DMS53 treated with DMSO at 0.1 percent for 48 hours (cell line): ENCODE results near the gene CCDC187.

Source experiments
- DNase-seq: peaks from one replicate; lab custom pipeline; 2025; ENCODE audit not compliant: unreplicated experiment; lab: John Stamatoyannopoulos, UW

Gene CCDC187

DNA sequence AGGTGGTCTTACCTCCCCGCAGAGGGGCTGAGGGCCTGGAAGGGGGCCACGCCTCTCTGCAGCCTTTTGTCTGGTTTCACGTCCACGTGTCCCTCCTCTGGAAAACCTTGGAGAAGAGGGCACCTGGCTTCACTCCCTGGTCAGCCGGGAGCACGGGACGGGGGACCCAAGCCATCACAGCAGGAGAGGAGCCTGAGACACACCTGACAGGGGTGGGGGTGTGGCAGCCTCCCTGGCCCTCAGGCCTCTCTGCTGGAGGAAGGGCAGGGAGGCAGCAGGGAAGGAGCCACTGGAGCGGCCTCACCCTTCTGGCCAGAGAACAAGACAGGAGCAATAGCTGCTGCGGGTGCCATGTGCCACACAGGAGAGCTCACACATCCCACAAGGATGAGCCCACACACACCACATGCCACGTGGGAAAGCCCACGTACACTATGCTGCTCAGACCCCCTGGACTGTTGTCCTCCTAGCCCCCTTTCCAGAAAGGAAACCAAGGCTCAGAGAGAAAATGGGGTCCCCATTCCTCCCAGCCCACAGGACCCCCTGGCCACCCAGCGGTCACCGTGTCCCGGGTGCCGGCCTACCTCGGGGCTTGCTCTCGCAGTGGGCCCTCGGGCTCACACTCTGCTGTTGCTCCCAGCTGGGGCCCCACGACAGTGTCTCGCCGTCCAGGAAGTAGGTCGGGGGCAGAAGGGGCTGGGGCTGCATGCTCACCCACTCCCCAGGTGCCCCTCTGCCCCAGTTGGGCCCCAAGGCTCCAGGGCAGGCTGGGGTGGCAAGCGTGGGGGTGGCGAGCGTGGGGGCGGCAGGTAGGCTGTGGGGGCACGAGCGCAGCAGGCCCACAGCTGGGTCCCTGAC is 18.2 kb downstream of the CCDC187 start:
- no peak for DNase-seq

DNA sequence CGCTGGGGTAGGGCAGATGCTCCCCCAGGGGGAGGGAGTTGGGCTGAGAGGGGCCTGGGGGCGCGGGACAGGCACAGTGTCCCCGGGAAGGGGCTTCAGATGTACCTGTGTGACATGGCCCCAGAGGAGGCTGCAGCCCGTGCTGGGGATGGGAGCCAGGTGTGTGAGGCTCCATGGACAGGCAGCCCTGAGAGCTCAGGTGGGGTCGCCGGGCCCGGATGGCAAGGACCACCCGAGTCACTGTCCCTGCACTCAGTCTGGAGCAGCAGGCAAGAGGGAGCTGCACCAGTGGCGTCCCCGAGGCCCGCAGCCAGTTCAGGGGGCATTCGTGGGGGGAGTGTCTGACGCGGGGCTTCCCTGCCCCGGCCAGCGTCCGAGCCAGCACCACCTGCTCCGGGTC is 18.9 kb downstream of the CCDC187 start:
- no peak for DNase-seq

DNA sequence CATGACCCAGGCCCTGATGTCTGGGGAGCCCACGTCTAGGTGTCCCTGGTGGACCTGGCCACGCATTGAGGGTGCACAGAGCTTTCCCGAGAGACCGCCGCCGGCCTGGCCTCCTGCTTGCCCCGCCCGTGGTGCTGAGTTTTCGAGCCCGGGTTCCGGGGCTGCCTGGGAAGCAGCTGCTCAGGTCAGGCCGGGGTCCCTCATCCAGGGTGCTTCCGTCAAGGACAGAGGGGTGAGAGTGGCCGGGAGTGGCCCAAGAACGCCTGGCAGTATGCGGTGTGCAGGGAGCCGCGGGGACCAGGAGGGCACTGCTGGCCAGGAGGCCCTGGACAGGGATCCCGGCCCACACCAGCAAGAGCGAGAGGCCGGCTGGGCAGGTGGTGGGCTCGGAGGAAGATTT is 19.6 kb downstream of the CCDC187 start:
- no peak for DNase-seq

DNA sequence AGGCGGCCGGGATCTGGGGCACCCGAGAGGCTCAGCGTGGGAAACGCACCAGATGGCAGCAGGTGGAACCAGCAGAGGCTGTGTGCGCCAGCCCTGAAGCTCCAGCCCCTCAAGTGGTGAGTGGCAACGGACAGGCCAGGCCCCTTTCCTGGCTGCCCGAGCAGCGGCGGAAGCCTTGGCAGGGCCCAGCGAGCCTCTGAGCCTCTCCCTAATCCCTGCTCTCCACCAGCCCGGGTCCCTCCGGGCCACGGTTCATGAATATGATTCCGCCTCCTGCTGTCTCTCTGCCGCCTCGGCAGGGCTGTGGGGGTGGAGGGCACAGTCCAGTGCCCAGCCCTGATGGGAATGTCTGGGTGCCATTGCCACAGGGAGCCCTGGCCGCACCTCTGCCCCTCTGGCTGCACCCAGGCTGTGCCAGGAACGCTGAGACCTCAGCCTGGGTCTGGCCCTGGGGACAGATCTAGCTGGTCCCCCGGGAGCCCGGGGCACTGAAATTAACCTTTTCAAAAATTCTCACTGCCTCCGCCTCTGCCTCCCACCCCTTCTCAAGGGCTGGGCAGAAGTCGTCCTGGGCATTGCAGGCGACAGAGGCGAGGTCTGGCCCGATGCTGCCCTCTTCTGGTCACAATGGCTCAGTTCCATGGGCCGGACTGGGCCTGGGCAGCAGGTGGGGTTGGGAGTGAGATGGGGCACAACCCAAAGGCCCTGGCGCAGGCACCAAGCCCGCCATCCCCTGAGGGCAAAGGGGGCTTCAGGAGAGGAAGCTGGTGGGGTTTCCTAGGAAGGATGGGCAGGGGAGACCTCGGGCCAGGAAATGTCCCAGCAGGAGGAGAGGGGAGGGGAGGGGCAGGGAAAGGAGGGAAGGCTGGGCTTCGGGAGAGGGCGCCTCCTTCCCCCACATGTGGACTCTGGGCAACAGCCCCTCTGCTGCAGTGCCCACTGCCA is 20.3 kb downstream of the CCDC187 start:
- DNase-seq, result peak; percentile 83

DNA sequence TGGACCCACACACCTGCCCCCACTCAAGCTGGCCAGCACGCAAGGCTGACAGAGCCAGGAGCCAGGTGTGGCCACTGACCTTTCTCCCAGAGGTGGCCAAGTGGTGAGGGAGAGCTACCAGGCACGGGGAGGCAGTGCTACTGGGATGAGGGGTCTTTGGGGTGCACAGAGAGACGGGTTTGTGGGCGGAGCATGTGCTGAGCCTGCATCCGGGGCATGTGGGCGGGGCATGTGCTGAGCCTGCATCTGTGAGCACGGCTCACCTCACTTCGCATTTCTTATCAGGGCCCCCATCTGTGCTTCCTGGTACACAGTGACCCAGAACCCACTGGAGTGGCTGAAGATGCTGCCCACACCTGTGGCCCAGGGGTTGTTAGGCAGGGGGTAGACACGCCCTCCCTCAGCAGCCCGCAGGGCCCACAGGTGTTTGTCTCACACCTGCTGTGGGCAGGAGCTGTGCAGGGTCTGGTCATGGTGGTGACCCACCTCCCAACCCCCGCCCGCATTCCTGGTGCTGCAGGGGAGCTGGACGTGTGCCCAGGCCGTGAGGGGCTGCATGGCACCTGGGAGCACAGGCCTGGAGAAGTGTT is 21.5 kb downstream of the CCDC187 start:
- no peak for DNase-seq

DNA sequence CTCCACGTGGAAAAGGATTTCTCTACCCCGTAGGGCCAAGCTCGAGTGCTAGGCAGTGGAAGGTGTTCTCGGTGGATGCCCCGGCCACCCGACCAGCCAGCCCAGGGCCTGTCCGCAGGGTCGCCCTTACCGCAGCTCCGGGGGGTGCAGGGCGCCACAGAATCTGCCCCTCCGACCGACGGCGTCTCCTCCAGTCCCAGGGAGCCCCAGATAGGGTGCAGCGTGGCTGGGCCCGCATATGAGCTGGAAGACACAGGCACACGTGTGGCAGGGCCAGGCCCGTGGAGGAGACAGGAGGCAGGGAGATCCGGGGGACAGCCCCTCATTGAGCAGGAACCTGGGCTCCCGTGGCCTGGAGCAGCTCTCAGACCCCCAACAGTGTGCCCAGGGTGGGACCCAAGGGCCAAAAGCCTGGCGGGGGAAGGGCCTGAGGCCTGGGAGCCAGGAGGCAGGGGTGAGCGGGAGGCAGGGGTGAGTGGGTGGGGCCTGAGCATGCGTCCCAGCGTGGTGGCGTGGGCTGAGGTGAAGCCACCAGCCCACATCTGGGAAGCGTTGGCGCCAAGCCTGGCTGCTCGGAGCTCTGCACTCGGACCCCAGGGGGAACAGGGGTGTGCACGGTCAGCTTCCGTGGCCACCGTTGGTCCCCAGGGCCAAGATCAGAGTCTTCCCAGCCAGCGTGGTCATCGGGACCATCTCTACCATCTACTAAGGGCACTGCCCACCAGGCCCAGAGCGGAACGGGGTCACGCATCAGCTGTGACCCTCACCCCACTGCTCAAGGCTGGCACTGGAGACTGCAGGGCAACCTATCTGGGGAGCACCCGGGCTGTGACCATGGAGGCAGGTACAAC is 22.2 kb downstream of the CCDC187 start:
- DNase-seq, result no peak

DNA sequence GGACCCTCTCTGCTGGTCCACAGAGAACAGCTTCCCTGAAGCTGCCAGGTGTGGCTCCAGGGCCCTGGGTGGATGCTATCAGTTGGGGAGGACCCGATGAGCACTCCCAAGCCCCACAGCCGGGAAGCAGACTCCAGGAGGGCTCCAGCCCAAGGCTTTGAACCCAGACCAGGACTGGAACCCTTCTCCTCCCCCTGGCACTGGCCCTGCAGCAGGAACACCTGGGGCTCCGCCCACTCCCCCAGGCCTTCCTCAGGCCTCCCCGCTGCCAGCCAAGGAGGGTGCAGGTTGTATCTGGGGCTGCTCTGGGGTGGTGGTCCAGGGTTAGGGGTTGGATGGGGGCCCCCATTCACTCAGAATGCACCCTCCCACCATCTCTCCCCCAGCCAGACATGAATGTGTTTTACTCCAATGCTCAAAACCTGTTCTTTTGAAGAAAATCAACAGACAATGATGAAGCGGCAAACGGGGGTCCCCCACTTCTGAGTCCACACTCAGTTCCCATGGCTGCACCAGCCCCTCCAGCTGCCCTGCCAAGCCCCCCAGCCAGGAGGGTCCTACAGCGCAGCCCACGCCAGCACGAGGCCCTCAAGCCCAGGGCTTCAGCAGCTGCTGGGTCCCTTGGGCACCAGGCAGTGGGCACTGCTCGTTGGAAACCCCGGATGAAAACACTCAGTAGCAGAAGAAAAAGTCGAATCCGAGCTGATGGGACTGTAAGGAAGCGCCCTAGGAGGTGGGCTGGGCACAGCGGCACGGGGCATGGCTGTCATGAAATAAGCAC is 23.2 kb downstream of the CCDC187 start:
- DNase-seq, result no peak

DNA sequence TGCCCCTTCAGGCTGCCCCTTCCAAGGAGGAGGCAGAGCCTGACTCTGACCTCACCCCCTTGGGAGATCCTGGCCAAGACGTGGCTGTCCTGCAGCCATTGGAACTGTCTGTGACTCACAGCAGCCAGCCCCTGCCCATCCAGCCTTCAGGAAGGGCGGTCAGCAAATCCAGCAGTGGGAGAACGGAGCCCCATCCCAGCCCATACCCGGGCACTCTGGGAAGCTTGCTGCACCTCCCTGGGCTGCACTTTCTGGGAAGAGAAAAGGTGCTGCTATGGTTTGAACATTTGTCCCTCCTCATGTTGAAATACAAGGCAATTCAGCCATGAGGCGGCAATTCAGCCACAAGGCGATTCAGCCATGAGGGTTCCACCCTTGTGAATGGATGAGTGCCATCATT is 24.4 kb downstream of the CCDC187 start:
- DNase-seq, result no peak

DNA sequence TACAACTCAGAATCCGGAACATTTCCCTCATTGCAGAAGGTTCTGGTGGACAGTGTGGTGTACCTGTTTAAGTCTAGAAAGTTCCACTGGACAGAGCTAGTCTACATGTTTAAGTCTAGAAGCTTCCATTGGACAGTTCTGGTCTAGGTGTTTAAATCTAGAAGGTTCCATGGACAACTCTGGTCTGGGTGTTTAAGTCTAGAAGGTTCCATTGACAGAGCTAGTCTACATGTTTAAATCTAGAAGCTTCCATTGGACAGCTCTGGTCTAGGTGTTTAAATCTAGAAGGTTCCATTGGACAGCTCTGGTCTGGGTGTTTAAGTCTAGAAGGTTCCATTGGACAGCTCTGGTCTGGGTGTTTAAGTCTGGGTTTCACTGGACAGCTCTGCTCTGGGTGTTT is 25.0 kb downstream of the CCDC187 start:
- DNase-seq, result no peak

DNA sequence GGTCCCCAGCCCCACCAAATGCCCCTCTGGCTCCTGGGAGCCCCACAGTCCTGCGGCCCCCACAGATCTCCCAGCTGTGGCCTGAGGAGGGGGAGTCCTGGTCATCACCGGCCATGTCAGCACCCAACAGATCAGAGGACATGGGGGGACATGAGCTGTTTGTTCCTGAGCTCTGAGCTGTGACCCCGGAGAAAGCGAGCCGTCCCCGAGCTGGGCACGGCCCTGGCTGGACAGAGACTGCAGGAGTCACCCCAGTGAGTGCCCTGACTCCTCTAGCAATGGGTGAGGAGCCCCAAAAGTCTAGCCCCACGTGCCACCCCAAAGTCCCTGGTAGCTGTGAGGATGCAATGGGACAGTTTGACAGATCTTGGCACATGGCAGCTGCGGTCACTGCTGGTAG is 25.7 kb downstream of the CCDC187 start:
- DNase-seq, result no peak

DNA sequence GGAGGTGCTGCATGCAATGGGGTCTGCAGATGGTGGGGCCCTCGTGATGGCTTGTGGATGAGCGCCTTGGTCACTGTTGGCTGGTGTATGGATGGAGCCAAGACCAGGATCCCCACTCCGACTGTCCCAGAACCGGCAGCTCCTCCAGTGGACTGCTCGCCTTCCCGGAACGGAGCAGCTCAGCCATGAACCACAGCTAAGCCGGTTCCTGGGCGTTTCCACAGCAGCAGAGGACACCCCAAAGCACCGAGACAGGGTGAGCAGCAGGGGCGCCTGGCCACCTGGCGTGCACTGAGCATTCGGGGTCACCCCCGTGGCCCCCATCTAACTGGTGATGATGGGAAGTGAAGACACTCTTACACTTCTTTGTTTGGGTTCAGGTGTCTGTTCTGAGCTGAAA is 26.1 kb downstream of the CCDC187 start:
- no peak for DNase-seq

DNA sequence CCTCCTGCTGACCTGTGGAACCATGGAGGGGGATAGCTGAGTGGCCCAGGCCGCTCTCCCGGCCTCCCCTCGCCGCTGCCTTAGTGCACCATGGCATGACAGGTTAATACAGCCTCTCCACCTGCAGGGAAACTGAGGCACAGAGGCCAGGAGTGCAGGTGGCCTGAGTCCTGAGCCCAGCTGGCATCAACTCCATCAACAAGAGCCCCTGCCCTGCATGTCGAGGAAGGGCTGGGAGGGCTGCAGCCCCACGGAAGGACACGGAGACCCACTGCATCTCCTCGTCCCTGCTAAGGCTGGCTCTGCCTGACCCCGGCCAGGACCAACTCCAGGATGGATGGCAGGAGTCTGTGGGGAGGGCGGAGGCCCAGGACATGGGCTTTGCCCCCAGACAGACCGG is 27.2 kb downstream of the CCDC187 start:
- no peak for DNase-seq

DNA sequence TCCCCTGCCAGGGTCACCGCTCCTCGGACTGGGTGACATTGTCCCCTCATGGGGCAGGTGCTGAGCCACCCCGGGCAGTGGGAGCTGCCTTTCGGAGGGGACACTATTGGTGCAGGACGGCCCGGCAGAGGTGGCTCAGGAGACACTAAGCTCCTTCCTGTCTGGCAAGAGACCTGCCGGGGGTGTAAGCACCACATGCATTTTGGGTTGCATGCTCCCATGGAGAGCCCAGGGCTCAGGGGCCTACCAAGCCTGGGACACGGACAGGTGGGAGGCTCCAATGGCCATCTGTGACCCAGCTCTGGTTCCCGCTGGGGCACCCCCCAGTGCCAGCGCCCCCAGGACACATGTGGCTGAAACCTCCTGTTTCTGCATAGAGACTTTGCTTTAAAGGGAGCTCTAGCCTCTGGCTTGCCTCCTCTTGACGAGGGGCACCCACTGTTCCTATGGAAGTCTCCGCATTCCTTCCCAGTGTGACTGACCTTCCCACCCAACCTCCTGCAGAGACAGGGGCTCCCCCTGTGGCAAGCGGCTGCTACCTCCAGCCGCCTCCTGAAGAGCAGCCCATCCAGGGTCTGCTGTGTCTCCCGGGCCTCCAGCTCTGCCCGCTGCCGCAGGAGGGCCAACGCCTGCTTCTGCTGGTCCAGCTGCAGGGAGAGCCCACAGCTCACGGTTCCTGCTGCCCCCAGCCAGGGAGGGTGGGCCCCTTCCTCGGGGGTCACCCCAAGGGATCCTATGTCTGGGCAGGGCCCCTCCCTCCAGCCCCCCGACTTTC is 28.1 kb downstream of the CCDC187 start:
- no peak for DNase-seq

DNA sequence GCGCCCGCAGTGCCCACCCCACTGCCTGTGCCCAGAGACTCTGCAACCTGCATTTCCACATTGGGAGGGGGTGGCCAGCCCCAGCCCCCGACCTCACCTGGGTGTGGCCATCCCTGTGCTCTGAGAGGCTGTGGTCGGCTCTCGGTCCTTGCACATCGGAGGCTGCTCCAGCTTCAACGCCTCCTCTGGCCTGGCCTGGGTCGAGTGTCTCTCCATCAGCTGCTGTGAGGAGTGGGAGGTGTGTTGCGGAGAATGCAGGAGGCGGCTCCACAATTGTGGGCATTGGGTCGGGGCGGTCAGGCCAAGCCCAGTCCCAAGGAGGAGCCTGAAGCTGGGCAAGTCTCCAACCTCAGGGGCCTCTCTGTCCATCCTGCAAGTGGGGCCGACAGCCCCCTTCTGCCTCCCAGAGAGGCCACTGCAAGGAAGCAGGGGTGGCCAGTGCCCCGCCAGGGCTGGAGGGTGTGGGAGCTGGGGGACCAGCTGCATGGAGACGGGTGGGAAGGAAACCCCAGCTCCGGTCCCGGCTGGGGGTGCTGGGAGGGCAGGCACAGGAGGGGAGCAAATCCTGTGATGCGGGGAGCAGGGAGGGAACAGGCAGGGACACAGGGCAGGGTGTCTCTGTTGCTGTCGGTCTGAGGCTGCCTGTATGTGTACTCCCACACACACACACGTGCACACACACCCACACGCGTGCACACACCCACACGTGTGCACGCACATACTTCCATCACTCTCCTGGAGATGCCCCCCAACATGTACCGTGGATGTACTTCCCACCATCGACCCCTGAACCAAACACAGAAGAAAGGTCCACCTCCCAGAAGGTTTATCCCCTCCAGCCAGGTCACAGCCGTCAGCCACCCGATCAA is 28.9 kb downstream of the CCDC187 start:
- DNase-seq, result no peak

DNA sequence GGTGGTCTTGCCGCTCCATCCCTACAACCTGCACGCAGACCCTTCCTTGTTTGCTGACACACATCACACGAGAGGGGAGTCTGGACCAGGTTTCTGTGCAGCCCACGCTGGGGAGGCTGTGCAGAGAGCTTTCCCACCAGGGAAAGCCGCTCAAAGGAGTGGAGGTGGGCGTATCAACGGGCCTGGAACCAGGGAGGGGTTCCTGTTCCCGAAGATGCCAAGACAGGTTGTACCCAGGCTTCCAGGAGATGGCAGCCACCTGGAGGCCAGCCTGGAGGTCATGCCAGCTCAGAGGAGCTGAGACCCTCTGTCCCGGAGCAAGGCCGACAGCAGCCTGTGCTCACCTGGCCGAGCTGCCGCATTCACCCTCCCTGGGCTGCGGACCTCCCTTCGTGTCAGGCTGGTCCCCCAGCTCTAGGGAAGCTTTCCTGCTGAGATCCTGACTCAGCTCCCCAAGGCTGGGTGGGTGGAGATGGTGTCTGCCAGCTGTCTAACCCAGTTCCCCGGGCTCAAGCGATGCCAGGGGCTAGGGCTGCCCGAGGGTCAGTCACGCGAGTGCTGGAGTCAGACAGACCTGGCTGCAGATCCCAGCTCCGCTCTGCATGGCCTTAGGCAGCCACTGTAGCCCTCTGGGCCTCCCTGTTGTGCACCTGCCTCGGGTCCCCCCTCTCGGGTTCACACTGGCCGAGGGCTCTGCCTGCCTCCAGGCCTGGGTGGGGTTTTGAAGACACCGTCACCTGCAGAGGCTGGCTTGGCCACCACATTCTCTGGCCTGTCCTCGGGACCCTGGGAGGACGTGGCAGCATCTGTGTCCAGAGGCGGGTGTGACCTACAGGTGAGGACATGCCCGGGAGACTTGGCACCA is 29.7 kb downstream of the CCDC187 start:
- DNase-seq, result no peak

DNA sequence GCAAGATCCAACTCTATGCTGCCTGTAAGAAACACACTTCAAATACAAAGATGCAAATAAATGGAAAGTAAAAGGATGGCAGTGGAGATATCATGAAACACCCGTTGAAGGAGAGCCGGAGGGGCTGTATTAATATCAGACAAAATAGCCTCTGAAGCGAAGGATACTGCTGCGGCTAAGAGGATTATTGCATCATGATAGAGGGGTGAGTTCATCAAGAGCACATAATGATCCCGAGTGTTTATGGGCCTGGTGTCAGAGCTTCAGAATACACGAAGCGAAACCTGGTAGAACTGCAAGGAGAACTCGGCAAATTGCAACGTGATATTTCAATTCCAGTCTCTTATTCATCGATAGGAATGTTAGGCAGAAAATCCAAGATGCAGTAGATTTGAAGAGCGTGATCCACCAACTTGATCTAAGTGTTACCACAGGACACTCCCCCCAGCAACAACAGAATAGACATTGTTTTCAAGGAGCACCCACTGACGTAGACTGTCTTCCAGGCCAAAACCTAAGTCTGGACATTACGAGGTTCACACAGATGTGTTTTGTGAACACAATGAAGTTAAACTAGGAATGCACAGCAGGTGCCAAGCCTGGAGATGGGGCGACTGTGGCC is 30.5 kb downstream of the CCDC187 start:
- DNase-seq, result no peak

DNA sequence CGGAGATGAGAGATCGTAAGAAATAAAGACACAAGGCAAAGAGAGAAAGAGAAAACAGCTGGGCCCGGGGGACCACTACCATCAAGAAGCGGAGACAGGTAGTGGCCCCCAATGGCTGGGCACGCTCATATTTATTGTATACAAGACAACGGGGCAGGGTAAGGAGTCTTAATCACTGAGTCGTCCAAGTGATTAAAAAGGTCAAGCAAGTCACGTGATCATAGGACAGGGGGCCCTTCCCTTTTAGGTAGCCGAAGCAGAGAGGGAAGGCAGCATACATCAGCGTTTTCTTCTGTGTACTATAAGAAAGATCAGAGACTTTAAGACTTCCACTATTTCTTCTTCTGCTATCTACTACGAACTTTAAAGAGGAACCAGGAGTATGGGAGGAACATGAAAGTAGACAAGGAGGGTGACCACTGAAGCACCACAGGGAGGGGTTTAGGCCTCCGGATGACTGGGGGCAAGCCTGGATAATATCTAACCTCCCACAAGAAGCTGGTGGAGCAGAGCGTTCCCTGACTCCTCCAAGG is 33.7 kb downstream of the CCDC187 start:
- DNase-seq, result no peak
